CD4-positive, alpha-beta T cell treated with Interleukin-15 for 4 hours (primary cell): ENCODE data around the gene NONO.
A peak's percentile ranks its signal among the peaks of the same experiment; 100 is the strongest.
"Not testable (repeated sequence)": the region's sequence is repeated elsewhere in the genome, so short reads cannot be mapped to it uniquely, and the experiment has no call there.

Source experiments
- DNase-seq: peaks from one replicate; pipeline ENCODE4 v3.0.0-alpha.2; 2020; ENCODE audit warnings: low spot score

Gene NONO

GRCh38 chrX:71283403-71284143 is at the start of gene NONO:
Gene NONO, plus strand, starts transcription at chrX:71283635. Its CDS starts 7,003 bp downstream, at chrX:71290638.
- peak; percentile 96 for DNase-seq

GRCh38 chrX:71235482-71235881 is 48.0 kb upstream of the NONO start:
- no peak for DNase-seq

DNA sequence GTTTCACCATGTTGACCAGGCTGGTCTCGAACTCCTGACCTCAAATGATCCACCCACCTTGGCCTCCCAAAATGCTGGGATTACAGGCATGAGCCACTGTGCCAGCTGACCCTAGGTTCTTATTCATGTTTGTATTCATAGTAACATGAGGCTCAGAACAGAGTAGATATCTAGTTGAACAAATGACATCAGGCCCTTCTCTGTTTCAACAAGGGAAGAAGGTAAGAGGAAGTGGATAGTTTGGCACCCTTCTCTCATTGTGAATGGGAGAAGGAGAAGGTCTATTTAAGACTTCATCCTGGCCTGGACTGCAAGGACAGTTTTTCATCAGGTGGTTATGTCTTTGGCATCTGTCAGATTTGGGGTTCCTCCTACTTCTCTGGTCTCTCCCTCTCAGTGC is 46.6 kb upstream of the NONO start:
- no peak for DNase-seq

DNA sequence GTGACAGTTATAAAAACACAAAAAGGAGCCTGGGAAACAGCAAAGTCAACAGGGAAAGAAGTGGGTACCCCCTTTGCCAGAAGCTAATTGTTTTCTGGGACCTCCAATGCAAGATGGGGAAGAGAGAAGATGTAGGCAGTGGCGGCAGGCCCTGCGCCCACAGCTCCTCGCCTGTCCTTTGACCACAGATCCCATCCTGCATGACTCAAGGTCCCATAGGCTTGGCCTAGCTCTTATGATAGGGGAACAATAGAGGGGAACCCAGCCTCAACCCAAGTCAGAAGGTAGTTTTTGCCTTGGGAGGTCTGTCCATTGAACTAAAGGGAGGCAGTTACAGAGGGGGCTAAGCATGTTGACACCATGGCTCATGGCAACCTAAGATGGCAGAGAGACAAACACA is 43.7 kb upstream of the NONO start:
- no peak for DNase-seq

DNA sequence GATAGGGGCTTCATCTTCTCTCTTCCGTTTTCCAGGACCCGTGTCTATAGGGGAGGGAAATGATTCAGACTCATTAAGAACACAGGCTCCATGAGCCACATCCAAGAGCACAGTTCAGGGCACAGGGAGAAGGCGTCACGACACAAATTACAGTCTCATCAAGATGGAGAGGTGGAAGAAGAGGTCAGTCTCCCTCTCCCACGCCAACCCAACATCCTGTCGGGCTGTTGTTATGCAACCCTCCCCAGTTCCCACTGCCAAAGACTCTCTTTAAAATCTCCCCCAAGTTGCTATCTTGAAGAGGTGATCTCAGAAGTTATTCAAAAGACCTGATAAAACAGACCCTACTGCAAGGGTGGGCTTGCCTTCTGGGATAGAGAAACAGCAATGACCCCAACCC is 42.1 kb upstream of the NONO start:
- DNase-seq = no peak

DNA sequence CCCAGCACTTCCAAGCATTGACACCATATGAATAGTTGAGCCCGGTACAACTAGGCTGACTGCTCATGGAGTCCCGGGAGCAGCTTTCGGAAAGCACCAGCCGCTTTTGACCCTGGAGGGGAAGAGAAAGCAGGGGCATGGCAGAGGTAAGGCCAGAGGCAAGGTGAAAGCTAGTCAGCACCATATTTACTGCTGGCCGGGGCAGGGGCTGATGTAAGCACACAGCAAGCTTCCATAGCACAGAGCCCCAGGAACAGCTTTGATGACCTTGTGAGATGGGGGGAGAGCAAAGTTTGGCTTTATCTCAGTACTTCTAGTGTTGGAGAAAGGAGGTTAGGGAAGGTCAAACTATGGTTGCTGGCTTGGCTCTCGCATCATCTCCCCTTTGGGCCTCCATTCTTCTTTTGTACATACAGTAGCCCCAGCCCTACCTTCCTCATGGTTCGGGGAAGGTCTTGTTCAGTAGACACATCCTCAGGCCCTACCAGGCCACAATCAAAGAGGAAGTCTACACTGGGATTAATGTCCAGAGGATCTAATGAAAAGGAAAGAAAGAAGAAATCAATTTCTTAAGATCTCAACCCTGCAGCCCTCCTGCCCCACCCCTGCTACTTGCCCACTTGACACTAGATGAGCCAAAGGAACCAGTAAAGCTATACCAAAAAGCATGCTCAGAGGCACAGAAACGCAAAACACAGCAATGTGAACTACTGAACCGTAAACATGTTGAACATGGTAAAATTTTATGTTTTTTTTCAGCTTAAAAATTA is 38.9 kb upstream of the NONO start:
- DNase-seq = no peak

DNA sequence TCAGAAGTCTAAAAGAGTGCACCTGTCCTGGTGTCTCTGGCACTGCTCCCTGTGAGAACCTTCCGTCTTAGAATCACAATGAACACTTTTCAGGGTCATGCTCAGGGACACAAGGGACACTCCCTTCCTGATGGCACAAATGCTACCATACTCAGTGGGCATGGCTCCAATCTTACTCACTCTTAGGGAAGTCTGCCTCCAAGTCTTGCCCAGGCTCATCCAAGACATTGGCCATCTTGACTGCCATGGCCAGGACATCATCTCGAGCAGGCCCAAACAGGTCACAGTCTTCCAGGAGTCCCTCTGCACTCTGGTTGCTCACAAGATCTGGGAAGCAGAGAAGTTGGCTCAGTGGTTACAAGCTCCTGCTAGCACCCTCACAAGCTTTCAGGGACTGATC is 38.3 kb upstream of the NONO start:
- no peak for DNase-seq

DNA sequence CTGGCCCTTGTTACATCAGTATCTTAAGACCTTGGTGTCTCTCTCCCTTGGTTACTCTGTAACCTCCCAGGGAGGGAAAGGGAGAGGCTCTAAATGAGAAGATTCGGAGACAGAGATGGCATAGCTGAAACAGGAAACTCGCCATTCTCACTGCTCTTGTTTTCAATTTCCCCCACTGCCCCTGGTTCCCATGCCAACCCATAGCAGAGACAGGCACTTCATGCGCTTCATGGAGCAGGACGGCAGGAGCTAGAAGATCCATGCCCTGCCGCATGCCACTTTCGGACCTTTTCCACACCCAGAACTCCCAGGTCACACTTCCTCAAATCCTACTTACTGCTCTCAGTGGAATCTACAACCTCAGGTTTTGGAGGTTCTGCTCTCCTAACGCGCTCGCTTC is 32.6 kb upstream of the NONO start:
- no peak for DNase-seq

DNA sequence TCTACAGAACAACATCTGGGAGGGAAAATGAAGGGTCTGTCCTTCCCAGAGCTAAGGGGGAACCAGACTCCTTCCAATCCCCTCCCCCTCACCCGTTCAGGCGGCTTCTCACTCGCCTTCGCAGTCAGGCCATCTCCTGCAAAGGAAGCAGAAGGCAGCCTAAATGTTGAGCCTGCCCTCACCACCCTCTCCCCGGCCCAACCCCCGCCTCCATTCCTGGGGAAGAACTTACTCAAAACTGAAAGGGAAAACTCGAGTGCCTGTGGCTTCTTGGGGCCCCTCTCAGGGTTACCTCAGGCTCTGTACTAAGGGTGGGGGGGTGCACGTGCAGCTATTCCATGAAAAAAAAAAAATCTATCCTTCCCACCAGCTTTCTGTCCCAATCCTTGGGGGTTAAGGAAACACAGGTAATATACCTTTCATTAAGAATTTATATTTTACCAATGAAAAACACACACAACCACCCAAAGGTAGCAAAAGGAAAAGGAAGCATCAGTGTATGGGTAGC is 31.9 kb upstream of the NONO start:
- no peak for DNase-seq

GRCh38 chrX:71252221-71252620 is 31.2 kb upstream of the NONO start:
- no peak for DNase-seq

DNA sequence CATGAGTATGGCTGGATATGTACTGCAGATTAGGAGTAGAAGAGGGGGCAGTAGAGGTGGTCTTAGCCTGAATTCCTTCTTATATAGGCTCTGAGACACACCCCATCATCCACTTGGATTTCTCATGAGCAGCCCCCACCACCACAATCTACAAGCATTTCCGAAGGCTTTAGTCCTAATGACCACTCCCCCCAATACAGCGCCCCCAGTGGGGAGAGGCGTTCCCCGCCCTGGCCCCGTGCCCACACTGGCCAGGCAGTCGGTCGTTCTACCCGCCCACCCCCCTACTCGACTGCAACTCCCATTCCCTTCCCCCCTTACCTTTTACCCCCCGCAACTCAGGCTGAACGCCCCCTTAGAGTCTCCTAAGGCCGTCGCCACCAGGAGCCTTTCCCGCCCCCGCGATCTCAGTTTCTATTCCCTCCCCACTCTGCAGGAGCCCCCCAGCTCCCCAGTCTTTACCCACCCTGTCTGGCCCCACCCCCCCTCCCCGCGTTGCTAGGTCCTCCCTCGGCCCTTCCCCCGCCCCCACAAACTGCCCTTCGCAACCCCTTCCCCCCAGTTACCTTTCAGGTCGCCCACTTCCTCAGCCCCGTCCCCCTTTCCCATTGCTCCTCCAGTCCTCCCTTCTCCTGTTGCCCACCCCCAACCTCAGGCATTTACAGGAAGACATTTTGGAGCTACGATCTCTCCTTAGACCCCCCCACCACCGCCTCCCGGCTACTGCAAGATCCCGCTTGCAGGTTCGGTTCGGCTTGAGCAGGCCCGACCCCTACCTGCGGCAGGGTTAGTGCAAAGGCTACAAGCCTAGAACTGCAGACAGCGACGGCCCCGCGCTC is 30.0 kb upstream of the NONO start:
- DNase-seq = peak; percentile 40

DNA sequence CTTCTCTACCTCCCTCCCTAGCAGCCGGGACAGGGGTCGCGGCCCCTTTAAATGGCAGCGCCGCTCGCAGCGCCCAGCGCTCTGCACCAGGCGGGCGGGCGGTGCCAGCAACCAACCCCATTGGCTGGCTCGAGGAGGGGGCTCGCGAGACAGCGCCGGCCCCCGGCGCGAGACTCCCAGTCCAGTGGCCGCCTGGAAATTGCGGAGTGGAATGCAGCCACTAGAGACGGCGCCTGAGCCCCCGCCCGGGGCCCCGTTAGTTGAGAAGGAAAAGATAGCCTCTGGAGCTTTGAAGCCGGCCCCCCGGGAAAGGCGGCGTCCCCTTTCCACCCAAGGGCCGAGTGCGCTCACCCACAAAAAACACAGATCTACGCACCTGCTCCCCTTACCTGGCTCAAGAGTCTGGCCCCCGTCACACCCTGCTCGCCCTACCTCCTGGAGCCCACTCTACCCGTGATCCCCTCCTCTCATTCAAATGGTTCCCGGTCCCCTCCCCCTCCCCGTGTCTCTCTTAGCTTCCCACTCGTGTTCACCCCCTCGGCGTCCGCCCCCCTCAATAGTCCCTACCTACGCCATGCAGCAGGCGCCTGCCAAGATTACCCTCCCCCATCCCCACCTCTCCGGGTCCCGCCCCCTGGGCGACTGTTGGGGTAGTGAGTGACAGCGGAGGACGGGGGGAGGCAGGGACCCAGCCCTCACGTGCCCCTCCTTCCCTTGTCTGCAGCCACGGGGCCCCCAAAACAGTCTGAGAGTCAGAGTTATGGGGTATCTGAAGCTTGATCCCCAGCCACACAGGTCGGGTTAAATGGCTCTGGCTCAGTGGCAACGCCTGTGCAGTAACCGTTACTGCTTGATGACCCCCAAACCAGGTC is 29.1 kb upstream of the NONO start, which contains the start of gene ZMYM3:
Gene ZMYM3, minus strand, starts transcription at position 49 of the 872 bp plus-strand sequence. CDS start 885 bp downstream, outside the sequence.
- DNase-seq = peak; percentile 85

- no peak for DNase-seq
Measured at GRCh38 chrX:71256051-71256450, 27.4 kb upstream of the NONO start.

- DNase-seq = no peak
Measured at GRCh38 chrX:71256856-71257255, 26.6 kb upstream of the NONO start.

DNA sequence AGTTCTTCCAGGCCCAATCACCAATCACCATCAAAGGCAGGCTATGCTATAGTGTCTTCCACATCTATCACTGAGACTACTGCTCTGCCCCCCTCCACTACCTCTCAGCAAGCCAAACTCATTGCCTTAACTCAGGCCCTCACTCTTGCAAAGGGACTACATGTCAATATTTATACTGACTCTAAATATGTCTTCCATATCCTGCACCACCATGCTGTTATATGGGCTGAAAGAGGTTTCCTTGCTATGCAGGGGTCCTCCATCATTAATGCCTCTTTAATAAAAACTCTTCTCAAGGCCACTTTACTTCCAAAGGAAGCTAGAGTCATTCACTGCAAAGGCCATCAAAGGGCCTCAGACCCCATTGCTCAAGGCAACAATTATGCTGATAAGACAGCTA is 14.8 kb upstream of the NONO start:
- DNase-seq = not testable (repeated sequence)

DNA sequence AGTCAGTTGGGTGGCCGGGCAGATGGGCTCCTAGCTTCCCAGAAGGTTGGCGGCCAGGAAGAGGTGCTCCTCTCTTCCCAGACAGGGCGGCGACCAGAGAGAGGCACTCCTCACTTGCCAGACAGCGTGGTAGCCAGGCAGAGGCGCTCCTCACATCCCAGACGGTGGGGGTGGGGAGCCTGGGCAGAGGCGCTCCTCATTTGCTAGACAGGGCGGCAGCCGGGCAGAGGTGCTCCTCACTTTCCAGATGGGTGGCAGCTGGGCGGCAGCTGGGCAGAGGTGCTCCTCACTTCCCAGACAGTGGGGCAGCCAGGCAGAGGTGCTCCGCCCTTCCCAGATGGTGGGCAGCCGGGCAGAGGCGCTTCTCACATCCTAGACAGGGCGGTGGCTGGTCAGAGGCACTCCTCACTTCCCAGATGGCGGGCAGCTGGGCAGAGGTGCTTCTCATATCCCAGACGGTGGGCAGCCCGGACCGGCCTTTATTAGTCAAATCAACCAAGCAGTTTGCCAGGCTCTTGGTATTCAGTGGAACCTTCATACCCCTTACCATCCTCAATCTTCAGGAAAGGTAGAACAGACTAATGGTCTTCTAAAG is 13.5 kb upstream of the NONO start:
- DNase-seq = no peak

DNA sequence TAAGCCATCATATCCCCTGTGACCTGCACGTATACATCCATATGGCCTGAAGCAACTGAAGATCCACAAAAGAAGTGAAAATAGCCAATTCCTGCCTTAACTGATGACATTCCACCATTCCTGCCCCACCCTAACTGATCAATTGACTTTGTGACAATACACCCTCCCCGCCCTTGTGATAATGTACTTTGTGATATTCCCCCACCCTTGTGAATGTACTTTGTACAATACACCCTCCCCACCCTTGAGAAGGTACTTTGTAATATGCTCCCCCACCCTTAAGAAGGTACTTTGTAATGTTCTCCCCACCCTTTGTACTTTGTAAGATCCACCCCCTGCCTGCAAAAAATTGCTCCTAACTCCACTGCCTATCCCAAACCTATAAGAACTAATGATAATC is 11.1 kb upstream of the NONO start:
- DNase-seq = not testable (repeated sequence)

- not testable (repeated sequence) for DNase-seq
Measured at GRCh38 chrX:71281300-71281699, 2.1 kb upstream of the NONO start.

DNA sequence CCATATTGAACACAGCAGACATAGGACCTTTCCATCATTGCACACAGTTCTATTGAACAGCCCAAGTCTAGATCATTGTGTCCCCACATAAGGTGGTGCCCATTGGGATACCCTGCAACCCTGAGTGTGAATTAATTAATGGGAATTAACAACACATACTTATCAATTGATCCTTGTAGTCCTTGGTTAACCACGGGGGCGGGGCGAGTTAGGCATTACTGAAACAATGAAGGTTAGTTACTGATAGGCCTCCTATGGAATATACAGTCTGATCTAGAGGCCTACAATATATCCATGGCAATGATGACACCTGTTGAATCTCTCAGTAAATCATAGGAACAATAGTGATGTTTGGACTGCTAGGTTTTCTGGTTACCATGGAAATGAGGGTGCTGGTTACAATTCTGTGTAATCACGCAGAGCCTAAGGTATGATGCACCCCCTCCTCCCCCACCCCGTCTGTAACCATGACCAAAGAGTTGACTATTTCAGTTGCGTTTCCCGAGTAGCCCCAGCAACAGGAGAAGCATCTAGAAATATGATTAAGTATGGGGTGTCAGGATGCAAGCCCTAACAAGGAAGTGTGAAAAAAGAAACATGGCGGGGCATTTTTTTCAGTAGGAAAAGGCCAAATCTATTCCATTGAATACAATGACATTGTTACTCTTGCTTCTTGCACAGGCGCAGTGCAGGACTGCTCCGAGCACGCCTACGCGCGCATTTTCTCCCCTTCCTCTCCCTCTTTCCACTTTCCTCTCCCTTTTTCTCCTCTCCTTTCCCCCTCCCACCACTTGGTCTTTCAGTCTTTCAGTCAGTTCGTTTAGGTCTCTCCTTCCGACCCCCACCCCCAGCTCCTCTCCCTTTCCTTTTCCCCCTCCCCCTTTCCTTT is 677 bp upstream of the NONO start:
- DNase-seq = peak; percentile 84

DNA sequence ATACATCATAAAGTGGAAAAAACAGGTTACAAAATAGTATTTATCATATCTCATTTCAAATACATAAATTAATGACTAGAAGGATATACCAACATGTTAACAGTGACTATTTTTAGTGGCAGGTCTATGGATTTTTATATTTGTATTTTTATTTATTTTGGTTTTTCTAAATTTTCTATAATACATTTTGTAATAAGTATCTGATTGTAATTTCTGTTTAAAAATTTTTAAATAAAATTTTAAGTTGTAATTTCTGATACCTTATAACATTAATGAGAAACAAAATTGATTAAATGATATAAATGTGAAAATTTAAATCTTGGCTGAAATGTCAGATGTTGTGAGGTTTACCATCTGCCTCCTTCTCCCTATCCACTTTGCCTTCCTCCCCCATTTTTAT is 2.5 kb downstream of the NONO start:
- DNase-seq = no peak
